K562 (cell line): ENCODE results near the gene EIF4G1.

Experiments
- HMG20A ChIP-seq: fragments of 450-650 bp; formaldehyde crosslinking; conservative IDR thresholded peaks from 2 replicates; pipeline ENCODE4 v1.4.0; 2020; ENCODE audit warnings: mild to moderate bottlenecking, mixed read lengths
- TEAD4 ChIP-seq, 2 experiments: sonication (generic) in 1 of 2; formaldehyde crosslinking in 1 of 2; IDR thresholded peaks; 2 replicates each; pipeline versions ENCODE4 v1.6.1 to v1.8.0; 2012 to 2022; ENCODE audit warnings: borderline replicate concordance in 1 of 2, inconsistent platforms in 1 of 2, low read length in 1 of 2, mild to moderate bottlenecking in 1 of 2, missing genetic modification reagents in 1 of 2
- TF ChIP-seq, protein P1 (sequence below), 3 experiments: IDR thresholded peaks in 2 of 3; conservative IDR thresholded peaks in 1 of 3; 2 replicates each; pipeline ENCODE4 v1.5.1; 2011 to 2012; ENCODE audit warnings: low read length in 3 of 3, mild to moderate bottlenecking in 3 of 3, control low read depth in 2 of 3, improper control_type of control experiment in 1 of 3, inconsistent platforms in 1 of 3, low read depth in 1 of 3, mixed read lengths in 1 of 3, moderate library complexity in 1 of 3; ENCODE audit not compliant: insufficient read depth in 2 of 3

DNA sequence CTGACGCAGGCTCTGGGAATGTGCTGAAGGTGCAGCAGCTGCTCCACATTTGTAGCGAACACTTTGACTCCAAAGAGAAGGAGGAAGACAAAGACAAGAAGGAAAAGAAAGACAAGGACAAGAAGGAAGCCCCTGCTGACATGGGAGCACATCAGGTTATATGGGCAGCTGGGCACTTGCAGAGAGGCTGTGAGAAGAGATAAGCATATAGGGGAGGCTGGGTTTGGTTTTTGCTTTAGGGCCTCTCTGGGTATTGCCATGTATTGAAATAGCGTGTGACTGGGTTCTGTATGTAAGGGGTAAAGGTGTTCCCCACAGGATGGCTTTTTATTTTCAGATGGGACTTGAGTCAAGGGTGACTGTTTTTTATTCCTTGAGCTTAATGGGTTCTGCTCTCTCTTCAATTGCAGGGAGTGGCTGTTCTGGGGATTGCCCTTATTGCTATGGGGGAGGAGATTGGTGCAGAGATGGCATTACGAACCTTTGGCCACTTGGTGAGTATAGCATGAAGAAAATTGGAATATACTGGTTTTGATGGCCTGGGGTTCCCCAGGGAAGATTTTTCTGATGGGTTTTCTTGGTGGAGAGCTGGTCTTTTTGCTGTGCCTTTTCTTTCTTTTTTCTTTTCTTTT is 7.9 kb upstream of the EIF4G1 start:
- TF ChIP-seq, protein P1, sequence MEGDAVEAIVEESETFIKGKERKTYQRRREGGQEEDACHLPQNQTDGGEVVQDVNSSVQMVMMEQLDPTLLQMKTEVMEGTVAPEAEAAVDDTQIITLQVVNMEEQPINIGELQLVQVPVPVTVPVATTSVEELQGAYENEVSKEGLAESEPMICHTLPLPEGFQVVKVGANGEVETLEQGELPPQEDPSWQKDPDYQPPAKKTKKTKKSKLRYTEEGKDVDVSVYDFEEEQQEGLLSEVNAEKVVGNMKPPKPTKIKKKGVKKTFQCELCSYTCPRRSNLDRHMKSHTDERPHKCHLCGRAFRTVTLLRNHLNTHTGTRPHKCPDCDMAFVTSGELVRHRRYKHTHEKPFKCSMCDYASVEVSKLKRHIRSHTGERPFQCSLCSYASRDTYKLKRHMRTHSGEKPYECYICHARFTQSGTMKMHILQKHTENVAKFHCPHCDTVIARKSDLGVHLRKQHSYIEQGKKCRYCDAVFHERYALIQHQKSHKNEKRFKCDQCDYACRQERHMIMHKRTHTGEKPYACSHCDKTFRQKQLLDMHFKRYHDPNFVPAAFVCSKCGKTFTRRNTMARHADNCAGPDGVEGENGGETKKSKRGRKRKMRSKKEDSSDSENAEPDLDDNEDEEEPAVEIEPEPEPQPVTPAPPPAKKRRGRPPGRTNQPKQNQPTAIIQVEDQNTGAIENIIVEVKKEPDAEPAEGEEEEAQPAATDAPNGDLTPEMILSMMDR (IDR thresholded peaks at IDR 0.05 in 2 of 3, conservative IDR thresholded peaks at IDR 0.05 in 1 of 3; ENCODE audit: insufficient read depth in 2 of 3, low read depth in 1 of 3, low read length in 3 of 3): no peak
- no peak for TF ChIP-seq TEAD4 (IDR thresholded peaks at IDR 0.05; ENCODE audit: low read length)
- TF ChIP-seq TEAD4 (CRISPR knock-in tag; IDR thresholded peaks at IDR 0.05; ENCODE audit: borderline replicate concordance): no peak
- TF ChIP-seq HMG20A (CRISPR knock-in tag): no peak
